NOMO-1 treated with DMSO at 0.1 percent for 48 hours (cell line): ENCODE measurements around the gene FOXP1.
"Not testable (repeated sequence)": the region's sequence is repeated elsewhere in the genome, so short reads cannot be mapped to it uniquely, and the experiment has no call there.

Experiments
- DNase-seq: peaks from one replicate; lab custom pipeline; 2025; ENCODE audit not compliant: unreplicated experiment; lab: John Stamatoyannopoulos, UW

FOXP1 gene

DNA sequence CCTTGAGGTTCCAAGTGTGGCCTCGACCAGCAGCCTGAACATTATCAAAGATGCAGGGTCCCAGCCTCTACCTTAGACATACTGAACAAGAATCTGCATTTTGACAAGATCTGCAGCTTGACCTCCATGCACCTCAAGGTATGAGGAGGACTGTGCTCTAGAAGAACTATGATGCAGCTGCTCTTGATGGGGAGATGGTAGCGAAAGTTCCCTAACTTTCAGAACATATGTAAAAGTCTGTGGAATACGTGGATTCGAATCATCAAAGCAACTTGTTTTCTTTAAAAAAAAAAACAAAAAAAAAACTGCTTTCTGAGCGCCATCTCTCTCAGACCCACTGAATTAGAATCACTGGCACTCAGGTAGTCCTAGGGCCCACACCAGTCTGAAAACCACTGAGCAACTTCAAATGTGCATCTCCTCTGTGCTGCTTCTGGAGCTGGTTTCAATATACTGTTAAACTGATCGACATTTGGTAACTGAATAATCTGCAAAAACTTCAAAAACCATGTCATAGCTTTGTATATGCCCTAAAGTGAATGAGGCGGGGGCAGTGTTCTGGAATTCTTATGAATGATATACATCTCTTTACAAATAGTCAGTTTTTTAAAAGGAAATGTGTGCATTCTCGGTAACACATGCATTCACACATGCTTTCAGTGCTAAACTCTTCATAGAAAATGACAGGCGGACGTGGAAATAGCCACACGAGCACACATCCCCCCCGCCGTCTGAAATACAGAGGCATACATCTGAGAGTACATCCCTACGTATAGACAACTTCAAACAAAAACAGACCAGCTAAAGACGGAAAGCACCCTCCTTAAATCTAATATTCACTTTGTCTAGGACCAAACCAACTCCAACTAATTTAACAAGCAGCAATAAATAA lies 128.8 kb downstream of the FOXP1 start:
- DNase-seq: no peak

DNA sequence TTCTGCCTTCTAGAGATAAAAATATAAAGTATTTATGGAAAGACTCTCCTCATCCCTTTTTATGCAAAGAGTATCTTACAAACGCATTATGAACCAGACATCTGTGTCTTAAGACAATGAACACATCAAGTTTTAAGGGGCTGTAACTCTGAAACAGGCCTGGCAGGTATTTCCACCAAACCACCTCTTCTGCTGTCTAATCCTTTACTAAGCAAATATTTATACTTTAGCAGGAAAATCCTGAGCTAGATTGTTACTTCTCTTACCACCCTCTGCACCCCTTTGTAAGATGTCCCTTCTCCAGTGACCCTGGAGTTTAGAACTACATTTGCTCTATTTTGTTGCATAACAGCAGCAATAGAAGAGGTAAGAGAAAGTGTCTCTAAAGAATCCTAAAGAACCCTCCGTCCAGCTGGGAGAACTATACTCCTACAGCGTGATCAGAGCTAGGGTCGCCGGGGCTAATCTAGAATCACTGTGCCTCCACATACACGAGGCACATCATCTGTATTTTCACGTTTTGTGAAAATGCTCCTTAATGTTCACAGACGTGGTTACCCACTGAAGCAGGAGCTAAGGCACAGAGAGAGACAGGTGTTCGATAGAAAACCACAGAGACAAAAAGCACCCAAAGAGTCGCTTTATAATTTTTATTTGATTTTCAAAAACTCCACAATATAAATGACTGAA lies 129.6 kb downstream of the FOXP1 start:
- DNase-seq: no peak

DNA sequence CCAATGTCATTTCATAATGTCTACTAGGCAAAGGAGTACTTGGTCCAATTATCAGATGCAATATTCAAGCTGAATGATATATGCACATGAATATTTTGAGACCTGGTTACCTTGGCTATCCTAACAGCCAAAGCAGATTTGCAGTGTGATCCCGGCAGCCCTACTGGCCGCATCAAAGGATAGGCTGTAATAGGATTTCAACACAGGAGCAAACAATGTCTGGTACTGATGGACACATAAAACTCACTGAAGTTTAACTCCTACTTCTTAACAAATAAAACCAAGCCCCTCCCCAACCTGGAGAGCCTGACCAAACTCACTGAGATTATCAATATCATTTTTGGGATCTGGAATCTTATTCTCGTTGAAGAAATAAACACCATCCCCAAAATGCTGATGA lies 130.2 kb downstream of the FOXP1 start:
- DNase-seq: no peak

DNA sequence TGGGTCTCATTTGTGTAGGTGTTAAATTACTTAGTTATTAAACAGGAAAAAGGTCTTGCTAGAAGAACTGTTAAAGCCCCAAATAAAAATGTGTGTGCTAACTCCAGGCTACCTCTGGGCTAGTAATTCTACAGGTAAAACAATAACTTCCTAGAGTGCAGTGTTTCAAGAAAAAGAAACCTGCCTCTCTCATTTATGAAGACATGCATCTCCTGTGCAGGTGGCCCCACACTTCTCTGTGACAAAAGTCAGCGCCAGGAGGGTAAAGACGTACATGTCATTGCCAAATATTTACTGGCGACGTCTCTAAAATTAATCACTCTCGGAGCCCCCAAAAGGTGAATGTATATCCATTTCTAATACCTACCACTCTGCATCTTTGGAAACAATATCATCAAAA lies 131.7 kb downstream of the FOXP1 start:
- no peak for DNase-seq

DNA sequence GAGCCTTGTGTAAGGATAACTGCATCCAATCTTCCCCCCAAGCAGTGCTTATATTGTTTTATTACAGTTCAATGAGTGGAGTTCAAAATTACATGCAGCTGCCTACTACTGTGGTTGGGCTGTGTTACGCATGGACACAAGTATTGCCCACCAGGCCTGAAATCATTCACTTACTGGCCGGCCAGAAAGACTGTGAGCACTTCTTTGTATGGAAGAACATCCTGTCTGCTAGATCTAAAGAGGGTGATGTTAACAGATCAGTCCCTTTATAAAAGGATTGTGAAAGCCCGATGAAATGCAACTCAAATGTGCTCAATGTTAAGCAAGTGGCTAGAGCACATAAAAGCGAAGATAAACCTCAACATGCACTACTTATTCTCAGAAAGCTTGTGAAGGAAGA lies 132.5 kb downstream of the FOXP1 start:
- peak; percentile 32 for DNase-seq

DNA sequence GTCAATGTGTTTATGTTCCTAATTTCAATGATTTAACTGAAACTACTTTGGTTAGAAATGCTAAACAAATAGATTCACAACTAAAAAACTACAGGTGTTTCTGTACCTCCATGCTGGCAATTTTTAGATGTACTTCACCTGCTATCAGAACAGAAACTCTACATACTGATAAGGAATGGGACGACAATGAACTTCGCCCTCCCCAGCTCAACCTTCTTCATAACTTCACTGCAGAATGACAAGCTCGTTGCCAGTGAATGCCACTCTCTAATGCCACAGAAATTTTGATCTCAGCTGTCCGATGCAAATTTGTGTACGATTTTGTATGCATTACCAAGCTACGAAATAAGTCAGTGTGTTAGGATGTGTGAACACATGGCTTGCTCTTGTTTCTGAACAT lies 133.4 kb downstream of the FOXP1 start:
- DNase-seq: no peak

DNA sequence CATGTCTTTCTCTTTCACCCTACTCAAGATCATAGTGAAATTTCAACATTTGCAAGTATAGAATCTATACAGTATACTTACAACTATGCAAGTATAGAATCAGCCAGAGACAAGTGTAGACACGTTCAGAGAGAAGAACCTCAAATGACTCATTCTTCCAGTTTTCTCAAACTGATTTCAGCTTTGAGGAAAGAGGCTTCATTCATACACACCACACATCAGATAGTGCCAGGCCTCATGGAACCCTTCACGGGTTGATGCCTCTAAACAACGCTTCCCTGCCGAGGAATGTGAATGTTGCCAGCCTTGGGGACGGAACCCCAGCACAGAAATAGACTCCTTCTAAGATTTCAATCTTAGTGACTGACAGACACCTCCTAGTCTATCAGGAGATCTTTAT lies 135.7 kb downstream of the FOXP1 start:
- DNase-seq: peak; percentile 74

DNA sequence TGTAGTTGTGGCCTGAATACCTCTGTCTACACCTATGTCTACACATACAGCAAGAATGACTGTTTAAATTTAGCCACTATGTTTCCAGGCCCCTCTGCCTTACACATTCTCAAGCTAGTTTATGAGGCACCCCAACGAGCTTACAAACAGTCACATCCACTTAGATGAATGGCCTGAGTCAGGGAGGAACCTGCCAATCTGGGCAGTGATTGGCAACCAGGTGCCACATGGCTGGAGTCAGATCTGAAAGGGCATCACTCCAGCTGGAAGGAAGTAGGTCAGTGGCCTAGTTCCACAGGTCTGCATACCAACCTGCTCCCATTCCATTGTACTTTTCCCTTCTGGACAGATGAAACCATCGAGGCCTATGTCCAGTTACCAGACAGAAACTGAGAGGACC lies 136.3 kb downstream of the FOXP1 start:
- DNase-seq: no peak

DNA sequence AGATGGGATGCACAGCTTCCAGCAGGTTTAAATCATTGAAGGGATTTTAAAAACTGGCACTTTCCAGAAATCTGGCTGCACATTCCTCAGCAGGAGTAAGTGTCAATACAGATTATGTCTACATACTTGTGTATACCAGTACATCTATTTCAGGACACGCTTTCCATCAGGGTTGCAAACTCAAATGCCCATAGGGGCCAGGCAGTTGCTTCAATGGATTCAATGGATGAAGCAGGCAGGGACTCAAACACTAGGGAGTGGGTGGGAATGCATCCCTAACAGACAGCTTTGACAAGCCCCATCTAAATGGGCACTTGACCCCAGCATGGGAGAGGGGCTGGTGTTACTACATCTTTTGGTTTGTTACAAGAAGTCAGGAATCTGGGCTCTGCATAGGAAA lies 136.8 kb downstream of the FOXP1 start:
- DNase-seq: no peak

DNA sequence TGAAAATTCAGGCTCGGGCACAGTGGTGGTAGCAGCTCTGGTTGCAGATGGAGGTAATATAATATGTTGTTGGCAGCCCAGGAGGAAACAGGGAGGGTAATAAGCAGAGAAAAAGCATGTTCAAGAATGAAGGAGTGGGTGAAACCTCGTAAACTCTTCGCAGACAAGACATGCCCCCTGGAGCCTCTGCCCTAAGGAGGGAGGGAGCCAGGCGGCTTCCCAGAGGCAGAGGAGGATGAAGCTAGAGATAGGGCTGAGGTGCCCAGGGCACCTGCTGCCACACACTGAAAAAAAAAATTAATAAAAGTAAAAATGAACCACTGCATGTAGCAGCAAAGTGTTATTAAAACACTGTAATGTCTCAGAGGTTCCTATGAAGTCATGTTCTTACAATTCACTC lies 137.3 kb downstream of the FOXP1 start:
- DNase-seq: no peak

DNA sequence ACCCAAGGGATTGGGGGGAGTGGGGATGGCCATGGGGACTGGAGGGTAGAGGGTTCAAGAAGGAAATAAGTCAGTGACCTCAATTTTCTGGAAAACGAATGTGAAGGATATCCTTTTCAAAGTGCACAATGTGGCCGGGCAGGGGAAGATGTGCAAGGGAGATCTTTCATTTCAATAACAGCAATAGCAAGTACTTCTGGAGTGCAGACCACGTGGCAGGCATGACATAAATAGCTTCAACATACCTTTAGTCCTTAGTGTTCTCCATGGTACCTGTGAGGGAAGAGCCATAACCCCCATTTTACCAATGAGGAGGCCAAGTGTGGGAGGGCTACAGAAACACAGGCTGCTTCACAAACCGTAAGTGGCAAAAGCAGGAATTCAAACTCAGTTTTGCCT lies 138.7 kb downstream of the FOXP1 start:
- no peak for DNase-seq

DNA sequence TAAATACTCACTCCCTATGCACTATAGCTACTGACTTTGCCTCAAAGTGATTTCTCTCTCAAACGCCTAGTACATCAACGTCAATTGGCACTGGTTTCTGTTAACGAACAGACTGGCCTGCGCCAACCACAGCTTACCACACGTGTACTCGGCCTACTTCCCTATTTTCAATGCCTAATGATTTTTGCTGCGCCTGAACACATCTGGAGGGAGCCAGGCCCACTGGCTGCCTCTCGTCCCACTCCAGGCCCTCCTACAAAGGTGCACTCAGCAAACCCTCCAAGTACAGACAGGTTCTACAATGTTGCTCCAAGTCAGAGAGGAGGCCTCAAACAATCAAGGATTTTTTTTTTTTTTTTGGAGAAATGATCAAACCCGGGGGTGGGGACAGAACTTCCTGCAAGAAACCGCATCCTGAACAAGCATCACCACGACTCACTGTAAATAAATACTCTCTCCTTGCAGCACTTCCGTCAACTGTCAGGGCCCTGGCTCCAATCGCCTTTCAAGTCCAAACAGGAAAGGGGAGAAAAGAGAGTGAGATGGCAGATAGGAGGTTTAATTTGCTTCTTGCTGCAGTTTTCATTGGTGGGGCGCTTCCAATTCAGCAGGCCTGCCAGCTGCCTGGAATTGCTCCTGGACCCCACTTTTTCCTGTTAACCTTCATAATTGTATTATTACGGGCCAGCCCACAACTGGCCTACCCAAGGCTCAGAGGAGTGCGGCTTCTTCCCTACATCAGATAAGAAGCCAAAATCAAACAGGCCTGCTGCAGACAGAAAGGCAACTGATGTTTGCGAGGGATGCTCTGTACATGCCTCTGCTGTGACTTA lies 139.3 kb downstream of the FOXP1 start:
- DNase-seq: peak; percentile 99

DNA sequence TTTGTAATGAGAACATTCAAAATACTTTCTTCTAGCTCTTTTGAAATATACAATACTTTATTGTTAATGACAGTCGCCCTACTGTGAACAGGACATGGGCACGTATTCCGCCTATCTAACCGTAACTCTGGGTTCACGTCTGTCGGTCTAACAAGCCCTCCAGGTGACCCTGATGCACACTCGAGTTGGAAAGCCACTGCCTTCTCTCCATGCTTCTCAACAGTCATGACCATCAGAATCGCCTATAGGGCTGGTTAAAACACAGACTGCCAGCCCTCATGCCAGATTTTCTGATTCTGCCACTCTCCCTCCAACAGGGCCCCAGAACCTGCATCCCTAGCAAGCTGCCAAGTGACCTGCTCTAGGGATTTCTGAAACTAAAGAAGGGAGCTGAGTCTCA lies 140.2 kb downstream of the FOXP1 start:
- no peak for DNase-seq

DNA sequence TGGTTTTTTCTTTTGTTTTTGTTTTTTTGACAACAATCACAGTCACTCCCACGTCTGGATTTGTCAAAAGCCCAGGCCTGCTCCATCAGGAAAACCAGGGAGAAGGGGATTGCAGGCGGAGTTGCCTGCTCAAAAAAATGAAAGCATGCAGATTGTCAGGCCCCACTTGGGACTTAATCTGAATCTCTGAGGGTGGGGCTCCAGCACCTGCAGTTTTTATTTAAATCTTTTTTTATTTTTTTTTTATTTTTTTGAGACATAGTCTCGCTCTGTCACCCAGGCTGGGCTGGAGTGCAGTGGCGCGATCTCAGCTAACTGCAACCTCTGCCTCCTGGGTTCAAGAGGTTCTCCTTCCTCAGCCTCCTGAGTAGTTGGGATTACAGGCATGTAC lies 140.9 kb downstream of the FOXP1 start:
- DNase-seq: no peak

DNA sequence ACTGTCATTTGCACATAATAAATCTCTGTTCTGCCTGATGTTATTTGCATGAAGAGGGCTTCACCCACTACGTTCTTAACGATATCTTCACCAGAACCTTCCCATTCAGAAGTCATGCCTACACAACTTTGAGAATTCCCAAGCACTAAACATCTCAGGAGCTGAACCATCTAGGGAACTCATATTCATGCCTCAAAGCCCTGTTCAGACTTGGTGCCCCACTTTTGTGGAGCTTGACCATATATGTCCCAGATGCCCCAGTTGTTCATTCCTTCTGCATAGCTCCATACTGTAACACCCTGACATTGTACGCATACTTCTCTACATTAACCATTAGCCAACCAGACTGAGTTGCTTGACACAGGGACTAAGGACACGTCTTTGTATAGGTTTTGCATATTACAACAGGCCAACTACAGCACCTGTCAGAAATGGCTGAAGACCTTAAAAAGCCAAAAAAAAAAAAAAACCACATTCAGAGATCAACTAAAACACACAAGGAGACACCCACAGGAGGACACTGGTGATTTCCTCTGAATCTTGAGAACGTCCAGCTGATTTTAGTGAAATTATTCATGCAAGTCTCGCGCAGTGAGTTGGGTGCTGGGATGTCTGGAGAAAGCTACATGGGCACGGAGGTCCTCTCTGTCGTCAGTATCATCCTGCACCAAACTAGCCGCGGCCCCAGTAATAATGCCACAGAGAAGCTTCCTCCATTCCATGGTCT lies 141.4 kb downstream of the FOXP1 start:
- DNase-seq: no peak

DNA sequence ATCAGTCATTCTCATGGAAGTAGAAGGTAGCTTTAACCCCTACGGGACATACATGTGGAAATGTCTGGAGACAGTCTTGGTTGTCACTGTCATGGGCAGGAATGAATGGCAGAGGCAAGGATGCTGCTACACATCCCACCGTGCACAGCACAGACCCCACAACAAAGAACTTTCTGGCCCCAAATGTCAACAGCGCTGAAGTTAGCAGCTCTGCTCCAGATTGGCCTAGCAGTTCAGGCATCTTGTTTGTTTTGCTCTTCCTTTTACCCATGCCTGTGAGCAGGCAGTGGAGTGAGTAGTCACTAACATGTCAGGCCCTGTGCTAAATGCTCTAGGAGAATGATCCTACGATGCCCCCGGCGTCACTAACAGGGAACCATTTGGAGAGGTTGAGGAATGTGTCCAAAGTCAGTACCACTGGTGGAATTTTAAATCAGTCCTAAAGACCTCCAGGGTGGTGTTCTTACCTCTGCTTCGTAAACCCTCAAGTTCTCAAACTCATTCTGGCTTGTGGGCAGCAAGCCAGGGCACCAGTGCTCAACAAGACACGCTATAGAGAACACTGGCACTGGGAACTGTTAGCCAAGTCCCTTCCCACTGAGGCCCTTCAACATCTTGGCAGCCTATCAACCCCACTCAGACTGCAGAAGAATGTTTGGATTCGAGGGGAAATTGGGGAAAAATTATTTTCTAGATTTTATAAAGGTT lies 142.2 kb downstream of the FOXP1 start:
- no peak for DNase-seq

DNA sequence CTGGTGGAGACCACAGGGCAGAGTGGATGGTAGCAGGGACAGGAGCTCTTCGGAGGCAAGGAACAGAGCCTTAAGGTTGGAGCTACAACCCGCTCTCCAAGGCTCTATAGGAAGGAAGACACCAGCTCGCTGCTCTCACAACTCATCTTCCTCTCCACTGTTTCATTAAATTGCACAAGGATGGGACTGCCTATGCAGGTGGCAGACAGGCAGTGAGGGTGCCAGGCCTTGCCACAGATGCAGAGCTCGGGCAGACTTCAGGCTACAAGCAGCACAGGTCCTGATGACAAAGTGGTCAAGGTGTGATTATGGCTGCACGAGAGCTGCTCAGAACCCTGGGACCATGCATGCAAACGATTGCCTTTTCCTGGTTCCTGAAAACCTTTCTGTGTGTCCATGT lies 144.6 kb downstream of the FOXP1 start:
- no peak for DNase-seq

DNA sequence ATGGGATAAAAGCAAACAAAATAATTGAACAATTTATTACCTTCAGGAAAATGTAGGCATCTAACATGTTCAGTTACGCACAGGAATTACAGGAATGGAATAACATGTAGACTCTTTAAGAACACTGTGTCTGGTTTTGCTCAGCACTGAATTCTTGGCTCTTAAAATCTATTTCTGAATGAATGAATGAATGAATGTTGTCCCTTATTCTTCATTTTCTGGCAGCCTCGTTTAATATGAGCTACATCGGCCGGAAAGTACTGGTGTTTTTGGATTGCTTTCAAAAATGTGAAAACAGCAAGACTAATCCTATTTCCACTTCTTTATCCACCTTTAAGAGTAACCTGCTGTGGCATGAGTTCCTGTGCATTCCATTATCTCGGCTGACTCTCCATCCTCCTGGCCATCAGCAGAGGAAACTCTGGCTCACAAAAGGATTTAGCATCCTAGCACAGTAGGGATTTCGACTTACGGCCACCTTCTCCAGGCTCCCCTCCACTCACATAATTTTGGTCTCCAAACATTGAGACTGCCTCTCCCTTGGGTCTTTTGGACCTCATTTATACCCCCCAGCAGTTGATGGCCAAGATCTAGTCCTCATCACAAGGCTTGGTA lies 145.3 kb downstream of the FOXP1 start:
- no peak for DNase-seq

DNA sequence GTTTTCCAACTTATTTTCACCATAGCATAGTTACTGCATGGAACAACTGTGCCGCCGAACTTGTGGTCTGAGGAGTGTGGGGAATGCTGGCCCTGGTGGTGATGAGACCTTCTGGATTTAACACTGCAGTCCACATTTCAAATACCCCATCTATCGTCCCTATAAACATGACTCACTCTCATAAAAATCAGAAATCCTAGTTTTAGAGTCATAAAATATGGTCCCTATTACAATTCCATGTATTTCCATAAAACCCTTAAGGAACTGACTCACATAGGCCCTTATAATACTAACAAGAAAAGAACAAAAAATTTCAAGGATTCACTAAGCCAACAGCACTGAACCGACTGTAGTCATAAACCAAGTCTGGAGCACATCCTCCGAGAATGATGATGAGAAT lies 147.2 kb downstream of the FOXP1 start:
- no peak for DNase-seq

DNA sequence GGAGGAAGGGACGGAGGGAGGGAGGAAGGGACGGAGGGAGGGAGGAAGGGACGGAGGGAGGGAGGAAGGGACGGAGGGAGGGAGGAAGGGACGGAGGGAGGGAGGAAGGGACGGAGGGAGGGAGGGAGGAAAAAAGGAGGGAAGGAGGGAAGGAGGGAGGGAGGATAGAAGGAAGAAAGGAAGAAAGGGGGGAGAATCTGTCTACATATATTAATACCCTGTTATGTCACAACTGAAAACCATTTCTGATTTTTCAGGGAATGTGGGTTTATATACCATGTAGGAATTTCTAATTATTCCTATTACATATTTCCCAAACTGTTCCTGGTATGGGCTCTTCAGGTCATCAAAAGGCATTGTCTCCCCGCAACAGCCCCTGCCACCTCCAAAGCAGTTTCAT lies 147.7 kb downstream of the FOXP1 start:
- DNase-seq: not testable (repeated sequence)
